ENCODE data around the gene SLC25A13. TPM values are rescaled to one million over a fixed set of nuclear protein-coding genes. Genes with fewer than 3 reads are reported as not detected.

SLC25A13 gene
- total RNA-seq, 1 experiment from 2014 or later, result 64.7 TPM

DNA sequence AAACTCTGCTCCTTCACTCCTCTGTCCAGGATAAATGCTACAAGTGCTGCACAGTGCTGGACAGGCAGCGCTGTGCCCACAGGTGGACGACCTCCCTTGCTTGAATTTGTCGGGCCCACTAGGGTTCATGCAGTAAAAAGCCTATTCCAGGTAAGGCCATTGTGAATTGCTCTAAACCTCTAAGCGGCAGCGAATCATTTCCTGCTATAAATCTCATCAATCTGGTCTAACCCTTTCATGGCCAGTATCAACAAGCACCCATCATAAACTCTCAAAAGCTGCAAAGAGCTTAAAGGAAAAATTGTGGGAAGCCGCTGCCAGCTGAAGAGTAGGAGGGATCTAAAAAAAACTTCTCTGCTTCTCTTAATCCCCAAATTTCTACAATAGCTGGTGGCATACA lies 134.2 kb downstream of the SLC25A13 start:
- H3K27ac ChIP-seq (ENCODE audit: low read length), result no peak overlapping the region
- H3K9ac ChIP-seq (ENCODE audit: low read length), result no peak overlapping the region
- H3K9me2 ChIP-seq (replicated peaks; ENCODE audit: insufficient read depth, low read length), result no peaks in the 10 kb centered on the region
- no peak overlapping the region for H3K4me3 ChIP-seq (ENCODE audit: low read length)
- H3K9me3 ChIP-seq (ENCODE audit: low read length), result no peaks in the 10 kb centered on the region
- H3K27me3 ChIP-seq (ENCODE audit: low read length), result no peaks in the 10 kb centered on the region
- no peak overlapping the region for H2AFZ ChIP-seq (ENCODE audit: low read length)
- H3K4me2 ChIP-seq (ENCODE audit: low read depth, low read length, poor library complexity, severe bottlenecking), result no peak overlapping the region
- peaks cover 8% of the 10 kb centered on the region for H3K4me1 ChIP-seq (ENCODE audit: low read length)
- DNase-seq, result no peak
- no peaks in the 10 kb centered on the region for H3K79me2 ChIP-seq (ENCODE audit: low read length)
- peaks cover 50% of the 10 kb centered on the region for H3K36me3 ChIP-seq (ENCODE audit: insufficient read depth, low read length)
- H4K20me1 ChIP-seq (ENCODE audit: insufficient read depth, low read depth, low read length), result no peaks in the 10 kb centered on the region

- no peak for DNase-seq
- no peaks in the 10 kb centered on the region for H3K79me2 ChIP-seq (ENCODE audit: low read length)
- no peaks in the 10 kb centered on the region for H3K27me3 ChIP-seq (ENCODE audit: low read length)
- H3K36me3 ChIP-seq (ENCODE audit: insufficient read depth, low read length), result peaks cover 33% of the 10 kb centered on the region
- H3K4me3 ChIP-seq (ENCODE audit: low read length), result no peak overlapping the region
- no peak overlapping the region for H3K9ac ChIP-seq (ENCODE audit: low read length)
- no peaks in the 10 kb centered on the region for H3K9me2 ChIP-seq (replicated peaks; ENCODE audit: insufficient read depth, low read length)
- H3K9me3 ChIP-seq (ENCODE audit: low read length), result no peaks in the 10 kb centered on the region
- no peak overlapping the region for H3K27ac ChIP-seq (ENCODE audit: low read length)
- H3K4me2 ChIP-seq (ENCODE audit: low read depth, low read length, poor library complexity, severe bottlenecking), result no peak overlapping the region
- peaks cover 16% of the 10 kb centered on the region for H3K4me1 ChIP-seq (ENCODE audit: low read length)
- no peaks in the 10 kb centered on the region for H4K20me1 ChIP-seq (ENCODE audit: insufficient read depth, low read depth, low read length)
- no peak overlapping the region for H2AFZ ChIP-seq (ENCODE audit: low read length)
Measured at GRCh38 chr7:96184783-96185182, 137.1 kb downstream of the SLC25A13 start.

DNA sequence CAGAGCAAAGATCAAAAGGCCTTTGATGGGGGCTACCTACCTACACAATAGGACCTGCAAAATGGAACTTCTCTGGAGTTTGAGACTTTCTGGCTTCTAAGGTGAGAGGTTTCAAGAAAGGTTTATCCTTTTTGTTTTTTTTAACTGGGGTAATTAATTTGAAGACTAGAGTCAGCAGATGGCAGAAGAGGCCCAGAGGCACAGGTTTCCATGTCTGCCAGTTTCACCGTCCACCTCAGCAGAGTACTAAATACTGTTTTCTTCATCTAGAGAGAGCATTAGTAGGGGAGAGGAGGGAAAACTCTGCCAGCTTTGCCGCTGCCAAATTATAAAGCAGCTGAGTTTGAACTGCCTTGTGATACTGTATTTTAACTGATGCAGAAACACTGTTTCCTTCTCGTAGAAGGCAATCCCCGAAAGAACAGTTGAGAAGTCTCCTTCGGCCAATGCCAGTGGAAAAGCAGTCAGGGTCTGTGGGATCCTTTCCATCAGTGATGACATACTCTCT lies 138.7 kb downstream of the SLC25A13 start:
- H3K9ac ChIP-seq (ENCODE audit: low read length), result no peak overlapping the region
- H3K4me3 ChIP-seq (ENCODE audit: low read length), result no peak overlapping the region
- H3K79me2 ChIP-seq (ENCODE audit: low read length), result no peaks in the 10 kb centered on the region
- H3K4me2 ChIP-seq (ENCODE audit: low read depth, low read length, poor library complexity, severe bottlenecking), result no peak overlapping the region
- H4K20me1 ChIP-seq (ENCODE audit: insufficient read depth, low read depth, low read length), result no peaks in the 10 kb centered on the region
- H3K27ac ChIP-seq (ENCODE audit: low read length), result peak overlapping the region; percentile 3; the same call in 1 of the 2 replicates
- no peak for DNase-seq
- no peaks in the 10 kb centered on the region for H3K9me3 ChIP-seq (ENCODE audit: low read length)
- H3K4me1 ChIP-seq (ENCODE audit: low read length), result peaks cover 16% of the 10 kb centered on the region
- no peaks in the 10 kb centered on the region for H3K27me3 ChIP-seq (ENCODE audit: low read length)
- no peaks in the 10 kb centered on the region for H3K9me2 ChIP-seq (replicated peaks; ENCODE audit: insufficient read depth, low read length)
- no peak overlapping the region for H2AFZ ChIP-seq (ENCODE audit: low read length)
- H3K36me3 ChIP-seq (ENCODE audit: insufficient read depth, low read length), result peaks cover 29% of the 10 kb centered on the region; the same call in 1 of the 2 replicates

DNA sequence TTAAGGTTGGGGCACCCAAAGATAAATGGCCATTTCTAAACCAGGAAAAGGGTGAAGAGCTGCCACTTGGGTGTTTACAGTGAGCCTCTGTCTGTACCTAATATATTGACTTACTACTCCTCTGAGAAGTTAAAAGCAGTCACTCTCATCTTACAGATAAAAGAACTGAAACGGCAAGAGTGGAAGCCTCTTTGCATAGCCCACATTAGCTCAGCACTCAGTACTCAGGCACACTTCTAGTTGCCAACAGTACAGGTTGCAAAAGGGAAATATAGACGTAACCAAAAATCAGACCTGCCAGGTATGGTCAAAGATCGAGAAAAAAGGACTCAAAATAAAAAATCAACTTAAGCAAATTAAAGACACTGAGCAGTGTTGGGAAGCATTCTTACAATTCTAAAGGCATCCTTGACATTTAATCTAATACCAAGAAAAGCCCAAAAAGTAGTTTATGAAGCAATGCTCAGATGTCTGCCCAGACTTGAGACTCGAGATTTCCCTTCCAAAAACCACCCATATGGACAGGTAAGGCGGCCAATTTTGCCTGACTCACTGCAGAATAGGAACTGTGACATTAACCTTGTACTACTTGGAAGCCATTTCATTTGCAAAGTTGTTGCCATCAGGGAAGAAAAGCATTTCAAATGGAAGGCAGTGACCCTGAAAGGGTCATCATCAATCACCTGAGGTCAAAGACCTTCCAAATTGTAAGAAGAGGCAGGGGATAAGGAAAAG lies 139.3 kb downstream of the SLC25A13 start:
- H2AFZ ChIP-seq (ENCODE audit: low read length), result no peak overlapping the region

GRCh38 chr7:96181174-96181573 lies 140.7 kb downstream of the SLC25A13 start:
- H3K4me1 ChIP-seq (ENCODE audit: low read length), result peaks cover 16% of the 10 kb centered on the region
- H3K9ac ChIP-seq (ENCODE audit: low read length), result no peak overlapping the region
- H3K27ac ChIP-seq (ENCODE audit: low read length), result no peak overlapping the region
- no peak overlapping the region for H3K4me2 ChIP-seq (ENCODE audit: low read depth, low read length, poor library complexity, severe bottlenecking)
- H3K79me2 ChIP-seq (ENCODE audit: low read length), result no peaks in the 10 kb centered on the region
- H3K9me2 ChIP-seq (replicated peaks; ENCODE audit: insufficient read depth, low read length), result no peaks in the 10 kb centered on the region
- H4K20me1 ChIP-seq (ENCODE audit: insufficient read depth, low read depth, low read length), result no peaks in the 10 kb centered on the region
- no peaks in the 10 kb centered on the region for H3K27me3 ChIP-seq (ENCODE audit: low read length)
- peaks cover 21% of the 10 kb centered on the region; the same call in 1 of the 2 replicates for H3K36me3 ChIP-seq (ENCODE audit: insufficient read depth, low read length)
- H3K4me3 ChIP-seq (ENCODE audit: low read length), result no peak overlapping the region
- DNase-seq, result no peak
- H2AFZ ChIP-seq (ENCODE audit: low read length), result no peak overlapping the region
- no peaks in the 10 kb centered on the region for H3K9me3 ChIP-seq (ENCODE audit: low read length)

More for the DNA sequence above, 139.3 kb downstream of the SLC25A13 start:
- H3K27ac ChIP-seq (ENCODE audit: low read length), result peak overlapping the region; percentile 3
- no peaks in the 10 kb centered on the region for H3K9me2 ChIP-seq (replicated peaks; ENCODE audit: insufficient read depth, low read length)
- peaks cover 16% of the 10 kb centered on the region for H3K4me1 ChIP-seq (ENCODE audit: low read length)
- H3K4me2 ChIP-seq (ENCODE audit: low read depth, low read length, poor library complexity, severe bottlenecking), result peak overlapping the region; percentile 32
- no peak for DNase-seq
- H3K9ac ChIP-seq (ENCODE audit: low read length), result no peak overlapping the region
- no peaks in the 10 kb centered on the region for H3K27me3 ChIP-seq (ENCODE audit: low read length)
- H3K4me3 ChIP-seq (ENCODE audit: low read length), result no peak overlapping the region
- H4K20me1 ChIP-seq (ENCODE audit: insufficient read depth, low read depth, low read length), result no peaks in the 10 kb centered on the region
- H3K79me2 ChIP-seq (ENCODE audit: low read length), result no peaks in the 10 kb centered on the region
- no peaks in the 10 kb centered on the region for H3K9me3 ChIP-seq (ENCODE audit: low read length)
- H3K36me3 ChIP-seq (ENCODE audit: insufficient read depth, low read length), result peaks cover 26% of the 10 kb centered on the region; the same call in 1 of the 2 replicates

GRCh38 chr7:96179837-96180236 lies 142.1 kb downstream of the SLC25A13 start:
- no peak for DNase-seq
- Histone ChIP-seq H3K9ac (ENCODE audit: low read length) (no peak overlapping the region), H3K4me2 (ENCODE audit: low read depth, low read length, poor library complexity, severe bottlenecking) (no peak overlapping the region), H3K9me2 (replicated peaks; ENCODE audit: insufficient read depth, low read length) (no peaks in the 10 kb centered on the region), H2AFZ (ENCODE audit: low read length) (no peak overlapping the region), H3K79me2 (ENCODE audit: low read length) (no peaks in the 10 kb centered on the region), H3K4me3 (ENCODE audit: low read length) (no peak overlapping the region), H3K27ac (ENCODE audit: low read length) (no peak overlapping the region), H3K9me3 (ENCODE audit: low read length) (no peaks in the 10 kb centered on the region), H3K36me3 (ENCODE audit: insufficient read depth, low read length) (peaks cover 17% of the 10 kb centered on the region; the same call in 1 of the 2 replicates), H3K4me1 (ENCODE audit: low read length) (peaks cover 16% of the 10 kb centered on the region), H4K20me1 (ENCODE audit: insufficient read depth, low read depth, low read length) (no peaks in the 10 kb centered on the region), H3K27me3 (ENCODE audit: low read length) (no peaks in the 10 kb centered on the region)

DNA sequence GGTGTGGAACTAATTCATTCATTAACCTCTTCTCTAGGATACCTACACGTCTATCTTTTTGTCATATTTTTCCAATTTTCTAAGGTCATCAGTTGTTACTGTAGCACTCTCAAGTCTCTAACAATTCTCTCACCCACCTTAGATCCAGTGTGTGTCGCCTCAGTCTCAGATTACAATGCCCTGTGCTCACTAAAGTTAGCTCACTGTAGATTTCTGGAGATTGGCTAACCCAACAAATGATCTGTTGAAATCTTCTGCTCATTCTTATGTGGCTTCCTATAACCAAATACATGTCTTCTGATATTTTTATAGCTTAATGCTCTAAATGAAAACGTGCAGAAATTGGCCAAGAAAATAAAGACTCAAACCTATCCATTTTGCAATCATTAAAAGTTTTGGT lies 142.6 kb downstream of the SLC25A13 start:
- H3K9me2 ChIP-seq (replicated peaks; ENCODE audit: insufficient read depth, low read length), result no peaks in the 10 kb centered on the region
- no peaks in the 10 kb centered on the region for H3K79me2 ChIP-seq (ENCODE audit: low read length)
- H3K27ac ChIP-seq (ENCODE audit: low read length), result no peak overlapping the region
- no peak overlapping the region for H3K4me2 ChIP-seq (ENCODE audit: low read depth, low read length, poor library complexity, severe bottlenecking)
- H3K27me3 ChIP-seq (ENCODE audit: low read length), result no peaks in the 10 kb centered on the region
- no peak overlapping the region for H2AFZ ChIP-seq (ENCODE audit: low read length)
- H3K9ac ChIP-seq (ENCODE audit: low read length), result no peak overlapping the region
- H4K20me1 ChIP-seq (ENCODE audit: insufficient read depth, low read depth, low read length), result no peaks in the 10 kb centered on the region
- peaks cover 17% of the 10 kb centered on the region for H3K4me1 ChIP-seq (ENCODE audit: low read length)
- no peak for DNase-seq
- H3K36me3 ChIP-seq (ENCODE audit: insufficient read depth, low read length), result peaks cover 12% of the 10 kb centered on the region; the same call in 1 of the 2 replicates
- no peaks in the 10 kb centered on the region for H3K9me3 ChIP-seq (ENCODE audit: low read length)
- H3K4me3 ChIP-seq (ENCODE audit: low read length), result no peak overlapping the region

DNA sequence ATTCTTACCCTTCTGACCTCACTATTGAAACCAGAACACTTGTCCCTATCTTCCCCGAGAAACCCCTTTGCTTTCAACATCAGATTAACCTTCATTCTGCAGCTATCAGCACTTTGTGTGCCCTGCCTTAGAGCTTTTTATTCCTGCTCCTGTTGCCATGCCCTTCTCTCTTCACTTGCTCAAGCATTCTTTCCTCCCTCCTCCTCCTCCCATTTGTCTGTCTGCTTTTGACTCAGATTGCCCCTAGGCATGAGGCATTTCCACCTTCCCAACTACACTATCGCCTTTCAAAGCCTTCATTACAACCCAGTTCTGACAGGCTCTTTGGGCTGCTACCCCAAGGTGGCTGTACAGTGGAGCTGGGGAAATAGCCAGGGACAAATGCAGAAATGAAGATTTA lies 143.3 kb downstream of the SLC25A13 start:
- Histone ChIP-seq H3K9ac (ENCODE audit: low read length) (no peak overlapping the region), H3K79me2 (ENCODE audit: low read length) (no peaks in the 10 kb centered on the region), H3K27ac (ENCODE audit: low read length) (no peak overlapping the region), H3K4me2 (ENCODE audit: low read depth, low read length, poor library complexity, severe bottlenecking) (no peak overlapping the region), H3K27me3 (ENCODE audit: low read length) (no peaks in the 10 kb centered on the region), H2AFZ (ENCODE audit: low read length) (no peak overlapping the region), H3K4me1 (ENCODE audit: low read length) (peaks cover 25% of the 10 kb centered on the region), H3K4me3 (ENCODE audit: low read length) (no peak overlapping the region), H4K20me1 (ENCODE audit: insufficient read depth, low read depth, low read length) (no peaks in the 10 kb centered on the region), H3K9me3 (ENCODE audit: low read length) (no peaks in the 10 kb centered on the region), H3K9me2 (replicated peaks; ENCODE audit: insufficient read depth, low read length) (no peaks in the 10 kb centered on the region), H3K36me3 (ENCODE audit: insufficient read depth, low read length) (peaks cover 7% of the 10 kb centered on the region; the same call in 1 of the 2 replicates)
- no peak for DNase-seq

All from Karpas-422 (cell line).